Transverse colon (tissue), 4 donors: ENCODE measurements around the gene MAPK1IP1L. TPM values are rescaled to one million over a fixed set of nuclear protein-coding genes. Genes with fewer than 3 reads are reported as not detected.

Experiments
- DNase-seq: peaks from one replicate; pipeline ENCODE4 v3.0.0-alpha.2; 2019
- H3K27ac ChIP-seq, 4 donors: fragments of 200-600 bp; sonication (generic); 2 replicates each; pipeline ENCODE4 v1.5.1; 2016 to 2018; ENCODE audit warnings: inconsistent platforms in 4 of 4
- H3K27me3 ChIP-seq: fragments of 200-600 bp; sonication (generic); 2 replicates; pipeline ENCODE4 v1.5.1; 2017; ENCODE audit warnings: inconsistent platforms
- H3K36me3 ChIP-seq, 4 donors: fragments of 200-600 bp; sonication (generic); 2 replicates each; pipeline ENCODE4 v1.5.1; 2017 to 2019; ENCODE audit warnings: inconsistent platforms in 4 of 4
- H3K4me1 ChIP-seq, 4 donors: fragments of 200-600 bp; sonication (generic); 2 replicates each; pipeline ENCODE4 v1.5.1; 2017 to 2020; ENCODE audit warnings: inconsistent platforms in 4 of 4
- H3K4me3 ChIP-seq, 4 donors: fragments of 200-600 bp; sonication (generic); 1 replicate in 1 of 4; 2 replicates in 3 of 4; pipeline versions ENCODE4 v1.5.1 to v1.6.1; 2017 to 2019; ENCODE audit warnings: inconsistent platforms in 4 of 4
- H3K9me3 ChIP-seq, 2 donors: fragments of 200-600 bp; sonication (generic); 2 replicates each; pipeline ENCODE4 v1.5.1; 2017 to 2019; ENCODE audit warnings: inconsistent platforms in 2 of 2
- CTCF ChIP-seq, 5 experiments: fragments of 200-600 bp in 3 of 5; fragments of 450-650 bp in 2 of 5; sonication (generic) in 3 of 5; IDR thresholded peaks; 1 replicate in 2 of 5; 2 replicates in 3 of 5; pipeline ENCODE4 v1.5.1; 2016 to 2017; ENCODE audit warnings: antibody characterized with exemption in 5 of 5, inconsistent platforms in 3 of 5, mild to moderate bottlenecking in 2 of 5, moderate library complexity in 1 of 5
- EP300 ChIP-seq: sonication (generic); formaldehyde crosslinking; IDR thresholded peaks from one replicate; pipeline ENCODE4 v1.6.1; 2017; ENCODE audit warnings: antibody characterized with exemption, low read depth
- POLR2A ChIP-seq: fragments of 450-650 bp; IDR thresholded peaks from one replicate; pipeline ENCODE4 v1.6.1; 2016; ENCODE audit warnings: antibody characterized with exemption, mild to moderate bottlenecking, moderate library complexity
- POLR2AphosphoS5 ChIP-seq, 3 donors: sonication (generic); formaldehyde crosslinking; IDR thresholded peaks; one replicate each; pipeline ENCODE4 v1.6.1; 2016; ENCODE audit warnings: antibody characterized with exemption in 3 of 3
- WGBS, 2 donors: methylation state at CpG; one replicate each; pipeline ENCODE4 v1.1.5; 2018; ENCODE audit warnings: low coverage in 1 of 2; 5-methylcytosine and 5-hydroxymethylcytosine counted together
- in situ Hi-C, 4 donors: fragments of 200-750 bp; cut with MboI; loops; one replicate each; pipeline versions ENCODE4 v1.15.0 to v1.15.1; 2017; ENCODE audit warnings: low sequenced_read_pairs in 3 of 4, low pct_ligation_motif_present in 1 of 4, low pct_unique_long_range_greater_than_20kb in 1 of 4
- intact Hi-C: fragments of 100-400 bp; cut with DNase I; formaldehyde crosslinking; loops from one replicate; pipeline ENCODE4 v1.15.1; 2023; ENCODE audit warnings: low total_unique reads
- total RNA-seq, 4 donors: library from RNA; depleted of rRNA; stranded (reverse); fragments of >200 nt; gene quantifications; one replicate each; pipeline ENCODE4 v1.1.0, GENCODE V29; 2016

Gene MAPK1IP1L
- total RNA-seq, 4 donors from 2014 or later = 50.2 to 96.9 (median 57.6) TPM

- Histone ChIP-seq H3K27ac (peak overlapping the region in 1 of 4 donors; percentile 92), H3K4me1 (peaks cover 15 to 32% (median 25%) of the 10 kb centered on the region in 4 donors), H3K4me3 (peak overlapping the region in 1 of 4 donors; percentile 66), H3K27me3 (no peaks in the 10 kb centered on the region), H3K36me3 (no peaks in the 10 kb centered on the region), H3K9me3 (no peaks in the 10 kb centered on the region)
- in situ Hi-C loops = no loop called here
- intact Hi-C loops = no loop called here
- TF ChIP-seq POLR2A (no peak), EP300 (no peak), CTCF (IDR thresholded peaks at IDR 0.05) (no peak), POLR2AphosphoS5 (IDR thresholded peaks at IDR 0.05) (no peak)
- WGBS, 2 donors = 35 to 43% methylated on average over 7 of the region's 7 CpGs
- DNase-seq = no peak
Observed at GRCh38 chr14:55025948-55026347, 25.5 kb upstream of the MAPK1IP1L start.

GRCh38 chr14:55026441-55026792 lies 25.0 kb upstream of the MAPK1IP1L start:
- no peaks in the 10 kb centered on the region for H3K9me3 ChIP-seq
- intact Hi-C loops (no loop called here), in situ Hi-C loops (no loop called here)
- H3K4me1 ChIP-seq = peaks cover 15 to 32% (median 25%) of the 10 kb centered on the region in 4 donors
- DNase-seq = no peak
- H3K27ac ChIP-seq = peak overlapping the region; percentile 85 to 92 (median 88)
- no peaks in the 10 kb centered on the region for H3K36me3 ChIP-seq
- H3K4me3 ChIP-seq = peak overlapping the region; percentile 66 to 82 (median 76)
- WGBS, 2 donors = 2% methylated on average over 8 to 9 of the region's 9 CpGs
- TF ChIP-seq EP300 = no peak
- no peak for TF ChIP-seq POLR2A
- TF ChIP-seq CTCF (IDR thresholded peaks at IDR 0.05) = no peak
- no peak for TF ChIP-seq POLR2AphosphoS5 (IDR thresholded peaks at IDR 0.05)
- no peaks in the 10 kb centered on the region for H3K27me3 ChIP-seq

GRCh38 chr14:55026793-55027561 lies 24.5 kb upstream of the MAPK1IP1L start, which contains the start of the genes SOCS4 and WDHD1:
Gene SOCS4 (plus strand): TSS chr14:55027236. CDS start chr14:55043042, 15,806 bp downstream.
Gene WDHD1 (minus strand): TSS chr14:55027099. CDS start chr14:55026787, 312 bp downstream.
- DNase-seq = peak; percentile 97
- intact Hi-C loops (no loop called here), in situ Hi-C loops (no loop called here)
- WGBS, 2 donors = 0% methylated on average over 3 to 35 of the region's 56 CpGs
- peak within 1 kb of the TSS; percentile 85 to 92 (median 88) for H3K27ac ChIP-seq
- H3K4me3 ChIP-seq = peak within 1 kb of the TSS; percentile 66 to 82 (median 76)
- peaks cover 0 to under 1% (median 0%) of the 10 kb centered on the region in 4 donors for H3K36me3 ChIP-seq
- H3K4me1 ChIP-seq = peaks cover 15 to 32% (median 25%) of the 10 kb centered on the region in 4 donors
- no peaks in the 10 kb centered on the region for H3K27me3 ChIP-seq
- TF ChIP-seq EP300 (no peak), CTCF (IDR thresholded peaks at IDR 0.05) (peak in 2 of 5 experiments; percentile 2 to 24), POLR2AphosphoS5 (IDR thresholded peaks at IDR 0.05) (peak; percentile 90 to 93 (median 93)), POLR2A (peak; percentile 92)
- no peaks in the 10 kb centered on the region for H3K9me3 ChIP-seq

GRCh38 chr14:55028066-55028465 lies 23.4 kb upstream of the MAPK1IP1L start:
- peaks cover 0 to 11% (median 1%) of the 10 kb centered on the region in 4 donors for H3K36me3 ChIP-seq
- H3K9me3 ChIP-seq = no peaks in the 10 kb centered on the region
- peak overlapping the region in 3 of 4 donors; percentile 66 to 80 (median 72) for H3K4me3 ChIP-seq
- intact Hi-C loops (no loop called here), in situ Hi-C loops (no loop called here)
- 4% methylated on average over 8 of the region's 8 CpGs for WGBS, 2 donors
- no peaks in the 10 kb centered on the region for H3K27me3 ChIP-seq
- TF ChIP-seq CTCF (IDR thresholded peaks at IDR 0.05) = no peak
- no peak for TF ChIP-seq POLR2A
- TF ChIP-seq EP300 = no peak
- TF ChIP-seq POLR2AphosphoS5 (IDR thresholded peaks at IDR 0.05) = no peak
- DNase-seq = no peak
- peak overlapping the region in 2 of 4 donors; percentile 85 to 92 for H3K27ac ChIP-seq
- peaks cover 15 to 32% (median 25%) of the 10 kb centered on the region in 4 donors for H3K4me1 ChIP-seq
